ENCODE measurements around the gene B4GALT5. TPM values are rescaled to one million over a fixed set of nuclear protein-coding genes. Genes with fewer than 3 reads are reported as not detected.

The B4GALT5 gene
- 30.8 and 32.9 TPM in 2 replicates for total RNA-seq

GRCh38 chr20:49713753-49714712, at the start of gene B4GALT5:
Gene B4GALT5, minus strand, starts transcription at chr20:49713878. Its CDS starts 188 bp downstream, at chr20:49713690.

Small RNA genes within 50 kb of the gene (small RNA-seq; reads per million reads assigned to genes)
- not detected for gene RN7SL197P
- not detected for gene SNRPFP1

Other genes starting within 250 kb of the B4GALT5 start
- gene KCNB1, start 231.2 kb downstream of the B4GALT5 start, total RNA-seq = 0.24 and 0.32 TPM in 2 replicates
- 6.3 and 15.2 TPM in 2 replicates for gene PTGIS, start 145.7 kb downstream of the B4GALT5 start, total RNA-seq
- 10.4 and 15.4 TPM in 2 replicates for gene SLC9A8, start 99.0 kb upstream of the B4GALT5 start, total RNA-seq
- 5.5 and 6.0 TPM in 2 replicates for gene SPATA2, start 201.7 kb upstream of the B4GALT5 start, total RNA-seq
- gene RNF114, start 222.5 kb upstream of the B4GALT5 start, total RNA-seq = 104 and 138 TPM in 2 replicates

Measured in hair follicle dermal papilla cell (primary cell).